ENCODE data around the gene HOXC11.

The HOXC11 gene

DNA sequence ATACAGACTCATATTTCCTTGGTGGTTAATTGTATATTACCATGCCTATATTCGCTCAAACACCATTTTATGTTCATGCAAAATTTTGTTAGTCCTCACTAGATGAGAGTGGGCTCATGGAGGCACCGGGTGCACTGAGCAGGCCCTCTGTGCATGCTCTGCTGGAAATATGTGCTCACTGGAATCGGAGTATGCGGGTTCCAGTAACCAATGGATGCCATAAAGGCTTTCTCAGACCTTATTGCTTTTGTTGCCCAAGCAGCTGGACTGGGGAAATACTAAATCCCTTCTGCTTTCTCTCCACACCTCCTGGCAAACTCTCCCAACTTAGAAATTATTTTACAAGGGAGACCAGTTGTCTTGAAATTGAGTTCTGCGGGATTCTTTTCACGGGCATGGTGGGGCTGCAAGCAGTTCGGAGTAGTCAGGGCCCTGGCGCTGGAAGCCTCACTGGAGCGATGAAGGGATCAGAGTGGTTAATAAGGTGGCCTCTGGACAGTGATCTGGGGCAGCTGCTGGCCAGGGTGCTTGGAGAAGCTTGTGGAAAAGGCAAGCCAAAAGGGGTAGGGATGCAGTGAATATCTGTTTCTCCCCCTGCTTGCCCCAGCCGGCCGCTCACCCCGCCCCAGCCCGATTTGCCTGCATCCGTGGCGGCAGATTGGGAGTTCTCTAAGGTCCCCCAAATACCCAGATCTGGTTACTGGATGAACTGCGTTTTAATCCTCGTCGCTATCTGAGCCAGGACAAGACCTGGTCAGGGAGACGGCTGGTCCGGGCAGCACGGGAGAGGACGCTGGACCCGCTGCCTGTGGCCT lies 47.9 kb downstream of the HOXC11 start:
- DNase-seq, result no peak

DNA sequence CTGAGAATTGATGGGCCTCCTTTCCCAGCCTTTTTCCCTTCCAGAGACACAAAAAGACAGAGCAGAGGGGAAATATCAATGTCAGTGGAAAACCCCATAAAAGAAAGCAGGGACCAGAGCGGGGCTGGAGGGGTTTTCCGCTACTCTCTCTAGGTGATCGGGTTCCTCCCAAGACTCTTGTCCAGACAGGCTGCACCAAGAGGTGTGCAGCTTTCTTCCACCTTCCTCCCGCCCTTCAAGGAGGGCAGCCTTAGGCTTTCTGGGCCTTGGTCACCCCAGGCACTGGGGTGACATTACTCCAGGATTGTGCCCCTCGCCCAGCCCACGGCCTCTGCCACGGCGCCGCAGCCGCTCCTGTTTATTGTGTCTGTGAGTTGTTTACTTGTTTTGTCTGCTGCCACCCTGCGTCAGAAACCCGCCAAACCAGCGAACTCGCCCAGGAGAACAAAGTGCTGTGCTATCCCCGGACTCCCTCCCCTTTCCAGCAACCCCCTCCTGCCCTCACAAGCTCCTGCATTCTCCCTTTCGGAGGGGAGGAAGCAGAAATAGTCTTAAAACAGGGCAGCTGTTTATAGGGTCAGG lies 48.6 kb downstream of the HOXC11 start:
- no peak for DNase-seq

DNA sequence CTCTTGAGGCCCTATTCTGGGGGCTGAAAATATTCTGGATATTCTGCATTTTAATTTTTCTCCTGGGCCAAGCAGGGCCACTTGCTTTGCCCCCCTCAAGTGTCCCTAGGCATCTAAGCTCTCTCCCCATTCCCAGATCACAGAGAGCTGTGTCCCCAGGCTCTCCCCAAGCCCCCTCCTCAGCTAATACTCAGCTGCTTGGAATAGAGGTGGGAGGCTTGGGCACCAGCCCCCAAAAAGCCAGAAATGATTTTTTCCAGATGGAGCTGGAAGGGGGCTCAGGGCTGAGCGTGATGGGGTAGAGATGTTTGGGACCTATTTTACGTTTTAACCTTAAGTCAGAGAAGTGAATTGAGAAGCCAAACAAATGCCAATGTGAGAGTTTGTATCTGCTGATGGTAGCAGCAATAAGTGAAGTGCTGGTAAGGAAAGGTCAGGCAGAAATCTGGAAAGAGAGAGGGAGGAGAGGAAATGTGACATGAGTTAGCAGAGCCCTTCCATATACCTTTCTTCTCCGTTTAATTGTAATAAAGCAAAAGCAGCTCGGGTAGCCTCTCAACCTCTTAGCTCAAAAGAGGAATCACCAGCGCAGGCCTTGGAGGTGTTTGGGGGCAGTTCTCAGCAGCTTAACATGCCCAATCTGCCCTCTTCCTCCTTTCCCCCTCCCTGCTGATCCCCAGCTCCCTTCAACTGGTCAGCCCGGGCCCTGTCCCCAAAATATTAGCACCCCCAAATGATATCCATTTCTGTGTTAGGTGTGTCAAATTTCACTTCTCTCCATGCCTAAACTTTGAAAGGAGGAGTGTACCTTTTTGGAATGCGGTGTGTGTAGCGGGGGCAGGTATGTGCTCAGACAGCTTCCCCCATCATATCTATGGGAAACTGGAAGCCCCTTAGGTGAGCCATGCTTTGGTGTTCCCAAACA lies 50.3 kb downstream of the HOXC11 start:
- DNase-seq, result no peak

DNA sequence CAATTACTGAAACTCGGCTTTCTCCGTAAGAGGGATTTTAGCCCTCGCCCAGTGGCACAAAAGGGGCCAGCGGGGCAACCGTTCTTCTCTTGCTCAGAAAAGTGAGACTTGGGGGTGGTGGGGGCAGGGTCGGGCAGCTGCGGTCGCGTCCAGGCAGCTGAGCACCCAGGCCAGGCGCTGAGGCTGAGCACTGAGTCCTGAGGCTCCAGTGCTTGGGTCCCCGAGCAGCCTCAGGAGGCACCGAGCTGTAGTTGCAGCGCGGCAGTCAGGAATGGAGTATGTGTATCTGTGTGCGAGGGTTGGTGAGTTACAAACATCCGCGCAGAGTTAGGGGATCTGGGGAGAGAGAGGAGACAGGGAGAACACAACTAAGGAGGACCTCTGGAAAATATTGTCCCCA lies 51.2 kb downstream of the HOXC11 start:
- DNase-seq, result no peak

DNA sequence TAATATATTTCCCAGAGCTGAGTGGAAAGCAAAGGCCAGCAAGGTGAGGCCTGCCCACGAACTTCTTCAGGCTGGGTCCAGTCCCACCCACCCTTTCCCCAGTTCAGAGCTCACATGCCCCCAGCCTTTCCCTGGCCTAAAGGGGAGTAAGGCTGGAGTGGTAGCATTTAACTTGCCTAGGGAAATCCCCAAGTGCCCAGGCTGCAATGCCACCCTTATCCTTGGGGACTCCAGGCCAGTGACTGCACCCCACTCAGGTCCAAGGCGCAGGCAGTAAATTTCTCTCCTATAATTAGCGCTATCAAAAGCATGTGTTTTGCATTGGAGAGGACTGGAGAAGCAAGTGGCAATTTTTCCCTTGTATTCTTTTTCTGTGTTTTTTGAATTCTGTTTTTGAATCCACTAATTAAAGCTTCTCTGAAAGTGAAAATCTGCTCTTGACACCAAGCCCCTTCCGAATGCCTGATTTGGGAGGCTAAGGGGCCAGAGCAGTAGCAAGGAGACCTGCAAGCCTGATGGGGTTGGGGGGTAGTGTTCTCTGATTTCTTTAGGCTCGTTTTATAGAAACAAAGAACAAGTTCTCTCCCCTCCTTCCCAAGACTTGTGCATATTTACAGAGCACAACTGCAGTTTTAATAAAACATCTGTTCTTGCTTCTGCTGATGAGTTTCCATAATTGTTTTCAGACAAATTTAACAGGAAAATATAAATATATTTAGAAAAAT lies 51.8 kb downstream of the HOXC11 start:
- DNase-seq, result no peak

DNA sequence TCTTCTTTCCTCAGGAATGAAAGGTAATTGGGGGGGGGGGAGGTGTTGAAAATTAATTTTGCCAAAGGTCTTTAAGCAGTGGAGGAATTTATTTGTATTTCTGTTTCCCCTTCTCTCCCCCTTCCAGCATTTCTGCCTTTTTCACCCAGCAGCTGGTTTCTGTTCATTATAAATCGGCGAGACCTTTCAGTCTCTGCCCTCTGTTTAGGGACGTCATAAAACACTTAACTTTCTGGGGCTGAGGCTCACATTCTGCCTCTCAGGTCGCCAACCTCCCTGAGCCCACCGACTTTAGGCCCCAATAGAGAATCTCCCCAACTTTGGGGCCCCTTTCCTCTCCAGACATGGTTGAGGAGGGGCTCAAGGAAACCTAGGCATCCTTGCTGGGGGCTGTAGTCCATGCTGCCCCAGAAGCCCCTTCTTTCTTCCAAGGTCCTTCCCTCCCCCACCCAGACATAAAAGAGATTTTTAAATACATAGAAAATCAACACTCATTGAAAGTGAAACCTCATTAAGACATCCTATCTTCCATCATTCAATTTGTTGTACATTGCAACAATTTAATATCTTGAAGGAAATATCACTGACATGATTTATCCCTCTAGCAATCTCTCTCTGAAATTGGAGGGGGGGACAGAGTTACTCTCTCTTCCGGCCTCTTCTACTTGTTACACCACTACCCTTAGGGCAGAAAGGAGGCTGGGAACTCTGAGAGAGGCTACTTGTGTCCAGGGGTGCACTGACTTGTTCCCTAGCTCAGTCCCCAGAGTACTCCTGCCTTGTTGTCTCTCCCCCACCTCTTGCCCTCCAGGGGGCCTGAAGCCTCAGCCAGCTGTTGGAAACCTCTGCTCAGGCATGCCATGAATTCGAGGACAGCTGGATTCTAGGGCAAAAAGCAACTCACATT lies 52.8 kb downstream of the HOXC11 start:
- no peak for DNase-seq

DNA sequence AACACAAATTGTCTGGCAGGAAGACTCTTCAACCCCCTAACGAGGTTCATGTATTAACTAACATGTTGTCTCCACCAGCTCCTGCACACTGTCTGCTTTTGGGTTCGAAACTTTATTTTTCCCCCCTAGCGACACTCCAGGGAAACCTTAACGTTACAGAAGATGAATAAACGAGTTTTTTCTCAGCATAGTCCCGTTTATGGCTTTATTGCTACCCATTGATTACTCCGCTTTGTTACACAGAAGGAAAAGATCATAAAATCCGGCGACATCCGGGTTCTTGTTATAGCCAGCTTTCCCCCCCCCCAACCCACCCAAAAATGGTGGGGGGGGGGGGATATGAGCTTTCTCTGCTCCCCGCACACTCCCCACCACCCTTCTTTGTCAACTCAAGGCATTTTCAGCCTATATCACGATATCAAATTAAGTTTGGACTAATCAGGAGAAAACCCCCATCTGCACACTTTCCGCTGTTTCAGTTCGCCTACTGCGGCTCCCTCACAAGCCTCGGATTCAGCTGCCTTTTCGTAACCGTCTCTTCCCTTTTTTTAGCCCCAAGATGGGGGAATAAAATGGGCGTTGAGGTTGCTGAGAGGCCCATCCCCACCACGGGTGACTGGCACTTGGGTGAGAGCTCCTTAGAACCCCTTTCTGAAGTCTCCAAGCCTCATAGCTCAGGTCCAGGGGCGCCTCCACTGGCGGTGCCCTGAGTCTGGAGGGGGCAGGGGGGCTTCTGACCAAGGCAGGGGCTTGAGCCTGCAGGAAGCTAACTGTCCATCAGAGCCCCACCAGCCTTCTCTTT lies 53.9 kb downstream of the HOXC11 start:
- DNase-seq, result no peak

Data from hypothalamus (tissue), 51 donors.